ENCODE results near the gene LDHAL6A. TPM values are rescaled to one million over a fixed set of nuclear protein-coding genes. Genes with fewer than 3 reads are reported as not detected.

The LDHAL6A gene
- total RNA-seq, 1 donor: not detected

GRCh38 chr11:18491924-18492323 lies 36.3 kb downstream of the LDHAL6A start:
- H3K4me2 ChIP-seq (ENCODE audit: insufficient read depth, low read length): no peak overlapping the region
- peaks cover 13% of the 10 kb centered on the region for H3K36me3 ChIP-seq (ENCODE audit: insufficient read depth, low read length)
- H4K20me1 ChIP-seq (ENCODE audit: insufficient read depth, low read length): no peaks in the 10 kb centered on the region
- no peak overlapping the region for H3K27ac ChIP-seq (ENCODE audit: low read depth, low read length)
- H2AFZ ChIP-seq (ENCODE audit: low read length): no peak overlapping the region
- H3K4me1 ChIP-seq (ENCODE audit: insufficient read depth, low read length): peaks cover 20% of the 10 kb centered on the region
- no peaks in the 10 kb centered on the region for H3K9me3 ChIP-seq (ENCODE audit: low read depth, low read length)
- TF ChIP-seq CTCF (IDR thresholded peaks at IDR 0.05; ENCODE audit: extremely low read depth, low read depth, low read length): no peak
- no peak overlapping the region for H3K4me3 ChIP-seq (ENCODE audit: insufficient read depth, low read length)
- H3K27me3 ChIP-seq (ENCODE audit: insufficient read depth, low read length): no peaks in the 10 kb centered on the region
- DNase-seq (ENCODE audit: insufficient read length, low spot score, missing footprints): no peak
- H3K79me2 ChIP-seq (ENCODE audit: insufficient read depth, low read length): peaks cover 5% of the 10 kb centered on the region

GRCh38 chr11:18492888-18493287 lies 37.2 kb downstream of the LDHAL6A start:
- Histone ChIP-seq H3K4me1 (ENCODE audit: insufficient read depth, low read length) (peaks cover 20% of the 10 kb centered on the region), H3K79me2 (ENCODE audit: insufficient read depth, low read length) (peaks cover 5% of the 10 kb centered on the region), H3K4me3 (ENCODE audit: insufficient read depth, low read length) (no peak overlapping the region), H3K27me3 (ENCODE audit: insufficient read depth, low read length) (no peaks in the 10 kb centered on the region), H3K4me2 (ENCODE audit: insufficient read depth, low read length) (no peak overlapping the region), H3K36me3 (ENCODE audit: insufficient read depth, low read length) (peaks cover 20% of the 10 kb centered on the region), H2AFZ (ENCODE audit: low read length) (no peak overlapping the region), H4K20me1 (ENCODE audit: insufficient read depth, low read length) (no peaks in the 10 kb centered on the region), H3K27ac (ENCODE audit: low read depth, low read length) (no peak overlapping the region), H3K9me3 (ENCODE audit: low read depth, low read length) (no peaks in the 10 kb centered on the region)
- no peak for DNase-seq (ENCODE audit: insufficient read length, low spot score, missing footprints)
- TF ChIP-seq CTCF (IDR thresholded peaks at IDR 0.05; ENCODE audit: extremely low read depth, low read depth, low read length): no peak

GRCh38 chr11:18493310-18493709 lies 37.7 kb downstream of the LDHAL6A start:
- peaks cover 20% of the 10 kb centered on the region for H3K4me1 ChIP-seq (ENCODE audit: insufficient read depth, low read length)
- no peak for TF ChIP-seq CTCF (IDR thresholded peaks at IDR 0.05; ENCODE audit: extremely low read depth, low read depth, low read length)
- peaks cover 25% of the 10 kb centered on the region for H3K36me3 ChIP-seq (ENCODE audit: insufficient read depth, low read length)
- H3K9me3 ChIP-seq (ENCODE audit: low read depth, low read length): no peaks in the 10 kb centered on the region
- H3K27ac ChIP-seq (ENCODE audit: low read depth, low read length): no peak overlapping the region
- H2AFZ ChIP-seq (ENCODE audit: low read length): no peak overlapping the region
- no peak for DNase-seq (ENCODE audit: insufficient read length, low spot score, missing footprints)
- H3K79me2 ChIP-seq (ENCODE audit: insufficient read depth, low read length): peaks cover 5% of the 10 kb centered on the region
- no peak overlapping the region for H3K4me3 ChIP-seq (ENCODE audit: insufficient read depth, low read length)
- H3K27me3 ChIP-seq (ENCODE audit: insufficient read depth, low read length): no peaks in the 10 kb centered on the region
- no peak overlapping the region for H3K4me2 ChIP-seq (ENCODE audit: insufficient read depth, low read length)
- H4K20me1 ChIP-seq (ENCODE audit: insufficient read depth, low read length): no peaks in the 10 kb centered on the region

GRCh38 chr11:18495271-18495670 lies 39.6 kb downstream of the LDHAL6A start:
- Histone ChIP-seq H3K4me3 (ENCODE audit: insufficient read depth, low read length) (no peak overlapping the region), H3K4me1 (ENCODE audit: insufficient read depth, low read length) (peaks cover 17% of the 10 kb centered on the region), H3K79me2 (ENCODE audit: insufficient read depth, low read length) (peaks cover 2% of the 10 kb centered on the region), H3K9me3 (ENCODE audit: low read depth, low read length) (no peaks in the 10 kb centered on the region), H4K20me1 (ENCODE audit: insufficient read depth, low read length) (no peaks in the 10 kb centered on the region), H2AFZ (ENCODE audit: low read length) (no peak overlapping the region), H3K27me3 (ENCODE audit: insufficient read depth, low read length) (no peaks in the 10 kb centered on the region), H3K36me3 (ENCODE audit: insufficient read depth, low read length) (peaks cover 32% of the 10 kb centered on the region), H3K27ac (ENCODE audit: low read depth, low read length) (no peak overlapping the region), H3K4me2 (ENCODE audit: insufficient read depth, low read length) (no peak overlapping the region)
- DNase-seq (ENCODE audit: insufficient read length, low spot score, missing footprints): no peak
- no peak for TF ChIP-seq CTCF (IDR thresholded peaks at IDR 0.05; ENCODE audit: extremely low read depth, low read depth, low read length)

Measured in osteoblast (primary cell).